Skeletal muscle tissue (tissue), 4 donors: Measurements from ENCODE around the gene PPP6R2. TPM values are rescaled to one million over a fixed set of nuclear protein-coding genes. Genes with fewer than 3 reads are reported as not detected.

ENCODE experiments used
- H3K27ac ChIP-seq: one replicate; pipeline ENCODE4 v1.7.0; 2013; ENCODE audit warnings: mild to moderate bottlenecking, low read depth, low read length, inconsistent platforms
- H3K27me3 ChIP-seq, 3 donors: one replicate each; pipeline ENCODE4 v1.7.0; 2013; ENCODE audit warnings: low read length in 3 of 3; ENCODE audit not compliant: control insufficient read depth in 3 of 3, insufficient read depth in 3 of 3
- H3K36me3 ChIP-seq, 3 donors: one replicate each; pipeline ENCODE4 v1.7.0; 2013; ENCODE audit warnings: low read length in 3 of 3; ENCODE audit not compliant: control insufficient read depth in 3 of 3, insufficient read depth in 3 of 3
- H3K4me1 ChIP-seq, 3 donors: one replicate each; pipeline ENCODE4 v1.7.0; 2013; ENCODE audit warnings: low read length in 3 of 3, mild to moderate bottlenecking in 3 of 3; ENCODE audit not compliant: control insufficient read depth in 3 of 3, insufficient read depth in 3 of 3
- H3K4me3 ChIP-seq, 3 donors: one replicate each; pipeline ENCODE4 v1.7.0; 2013; ENCODE audit warnings: low read length in 3 of 3
- H3K9ac ChIP-seq, 3 donors: one replicate each; pipeline ENCODE4 v1.7.0; 2013; ENCODE audit warnings: low read length in 3 of 3, mild to moderate bottlenecking in 3 of 3, moderate library complexity in 2 of 3, low read depth in 1 of 3
- H3K9me3 ChIP-seq, 3 donors: one replicate each; pipeline ENCODE4 v1.7.0; 2013; ENCODE audit warnings: low read length in 3 of 3; ENCODE audit not compliant: control insufficient read depth in 3 of 3
- total RNA-seq: library from RNA; depleted of rRNA; stranded (reverse); fragments of >200 nt; gene quantifications from one replicate; pipeline ENCODE4 v1.2.3, GENCODE V29; 2014
- donor health status: Osteomylitis.

Gene PPP6R2
- total RNA-seq, 1 donor from 2014 or later = 28.2 TPM

- H3K36me3 ChIP-seq = peaks cover 47 to 54% (median 49%) of the 10 kb centered on the region in 3 donors
These were observed 100.9 kb downstream of the PPP6R2 start for GRCh38 chr22:50443801-50444625.

GRCh38 chr22:50444663-50445062 lies 101.5 kb downstream of the PPP6R2 start:
- no peak overlapping the region for H3K9ac ChIP-seq
- no peaks in the 10 kb centered on the region for H3K4me1 ChIP-seq
- H3K36me3 ChIP-seq = peaks cover 41 to 47% (median 43%) of the 10 kb centered on the region in 3 donors
- H3K27ac ChIP-seq = no peak overlapping the region
- no peak overlapping the region for H3K4me3 ChIP-seq
- H3K27me3 ChIP-seq = no peaks in the 10 kb centered on the region
- no peaks in the 10 kb centered on the region for H3K9me3 ChIP-seq

More at GRCh38 chr22:50443801-50444625, 100.9 kb downstream of the PPP6R2 start:
- no peak overlapping the region for H3K27ac ChIP-seq
- H3K9ac ChIP-seq = no peak overlapping the region
- H3K4me1 ChIP-seq = no peaks in the 10 kb centered on the region
- H3K9me3 ChIP-seq = no peaks in the 10 kb centered on the region
- no peak overlapping the region for H3K4me3 ChIP-seq
- H3K27me3 ChIP-seq = no peaks in the 10 kb centered on the region

- H3K36me3 ChIP-seq = peaks cover 39 to 46% (median 40%) of the 10 kb centered on the region in 3 donors
- no peaks in the 10 kb centered on the region for H3K27me3 ChIP-seq
- no peak overlapping the region for H3K9ac ChIP-seq
- no peak overlapping the region for H3K4me3 ChIP-seq
- H3K4me1 ChIP-seq = no peaks in the 10 kb centered on the region
- no peaks in the 10 kb centered on the region for H3K9me3 ChIP-seq
- H3K27ac ChIP-seq = no peak overlapping the region
These were observed 102.1 kb downstream of the PPP6R2 start for GRCh38 chr22:50445071-50445879.

- Histone ChIP-seq H3K9ac (peak overlapping the region in 1 of 3 donors; percentile 25), H3K4me3 (no peak overlapping the region), H3K27ac (no peak overlapping the region), H3K27me3 (no peaks in the 10 kb centered on the region), H3K9me3 (no peaks in the 10 kb centered on the region), H3K4me1 (no peaks in the 10 kb centered on the region), H3K36me3 (peaks cover 35 to 39% (median 36%) of the 10 kb centered on the region in 3 donors)
These were observed 103.0 kb downstream of the PPP6R2 start for GRCh38 chr22:50445880-50446707.

GRCh38 chr22:50446708-50447575 lies 103.8 kb downstream of the PPP6R2 start:
- Histone ChIP-seq H3K4me3 (no peak overlapping the region), H3K9ac (no peak overlapping the region), H3K36me3 (peaks cover 32% of the 10 kb centered on the region in 3 donors), H3K27ac (no peak overlapping the region), H3K27me3 (no peaks in the 10 kb centered on the region), H3K9me3 (no peaks in the 10 kb centered on the region), H3K4me1 (no peaks in the 10 kb centered on the region)

GRCh38 chr22:50447576-50448551 lies 104.7 kb downstream of the PPP6R2 start:
- Histone ChIP-seq H3K27me3 (no peaks in the 10 kb centered on the region), H3K4me1 (no peaks in the 10 kb centered on the region), H3K36me3 (peaks cover 32 to 33% (median 32%) of the 10 kb centered on the region in 3 donors), H3K9me3 (no peaks in the 10 kb centered on the region), H3K4me3 (no peak overlapping the region), H3K27ac (no peak overlapping the region), H3K9ac (peak overlapping the region in 1 of 3 donors; percentile 20)

- H3K27ac ChIP-seq = no peak overlapping the region
- H3K4me3 ChIP-seq = no peak overlapping the region
- H3K36me3 ChIP-seq = peaks cover 51 to 54% (median 52%) of the 10 kb centered on the region in 3 donors
- H3K9me3 ChIP-seq = no peaks in the 10 kb centered on the region
- H3K9ac ChIP-seq = no peak overlapping the region
- H3K27me3 ChIP-seq = no peaks in the 10 kb centered on the region
- no peaks in the 10 kb centered on the region for H3K4me1 ChIP-seq
These were observed 109.5 kb downstream of the PPP6R2 start for GRCh38 chr22:50452649-50453048.

GRCh38 chr22:50454556-50455075 lies 111.5 kb downstream of the PPP6R2 start:
- H3K27ac ChIP-seq = no peak overlapping the region
- H3K9me3 ChIP-seq = no peaks in the 10 kb centered on the region
- no peaks in the 10 kb centered on the region for H3K27me3 ChIP-seq
- H3K36me3 ChIP-seq = peaks cover 54 to 60% (median 56%) of the 10 kb centered on the region in 3 donors
- H3K4me1 ChIP-seq = no peaks in the 10 kb centered on the region
- H3K4me3 ChIP-seq = no peak overlapping the region
- no peak overlapping the region for H3K9ac ChIP-seq
